WERI-Rb-1 (cell line): ENCODE measurements around the gene GNAZ.

Experiments
- DNase-seq: peaks from one replicate; pipeline ENCODE4 v3.0.0-alpha.2; 2020
- H3K27ac ChIP-seq: fragments of 250-450 bp; sonication (Bioruptor Pico); 2 replicates; pipeline ENCODE4 v1.5.1; 2020; ENCODE audit warnings: mild to moderate bottlenecking, moderate library complexity
- H3K27me3 ChIP-seq: fragments of 250-450 bp; sonication (Bioruptor Pico); 2 replicates; pipeline ENCODE4 v1.5.1; 2021; ENCODE audit warnings: mild to moderate bottlenecking, low read depth, moderate library complexity; ENCODE audit not compliant: insufficient read depth, severe bottlenecking
- H3K36me3 ChIP-seq: fragments of 250-450 bp; sonication (Bioruptor Pico); 2 replicates; pipeline ENCODE4 v1.5.1; 2020; ENCODE audit warnings: mild to moderate bottlenecking, moderate library complexity
- H3K4me3 ChIP-seq: 2 replicates; pipeline ENCODE4 v1.5.1; 2011; ENCODE audit warnings: low read depth, mild to moderate bottlenecking, control low read depth, low read length
- H3K9me3 ChIP-seq: fragments of 250-450 bp; sonication (Bioruptor Pico); 2 replicates; pipeline ENCODE4 v1.5.1; 2021; ENCODE audit warnings: mild to moderate bottlenecking, moderate library complexity; ENCODE audit not compliant: severe bottlenecking
- CTCF ChIP-seq: IDR thresholded peaks from 2 replicates; pipeline ENCODE4 v1.5.1; 2011; ENCODE audit warnings: low read depth, mild to moderate bottlenecking, control low read depth, inconsistent platforms, low read length

The GNAZ gene

GRCh38 chr22:23149743-23150238, 79.5 kb downstream of the GNAZ start:
- TF ChIP-seq CTCF: no peak
- H3K36me3 ChIP-seq: no peaks in the 10 kb centered on the region
- H3K27ac ChIP-seq: no peak overlapping the region
- no peak overlapping the region for H3K4me3 ChIP-seq
- H3K9me3 ChIP-seq: no peaks in the 10 kb centered on the region
- peak; percentile 44 for DNase-seq
- H3K27me3 ChIP-seq: no peaks in the 10 kb centered on the region

GRCh38 chr22:23150762-23151161, 80.4 kb downstream of the GNAZ start:
- TF ChIP-seq CTCF: no peak
- DNase-seq: no peak
- Histone ChIP-seq H3K27ac (no peak overlapping the region), H3K4me3 (no peak overlapping the region), H3K36me3 (no peaks in the 10 kb centered on the region), H3K9me3 (no peaks in the 10 kb centered on the region), H3K27me3 (no peaks in the 10 kb centered on the region)

- no peak for DNase-seq
- no peaks in the 10 kb centered on the region for H3K27me3 ChIP-seq
- H3K9me3 ChIP-seq: no peaks in the 10 kb centered on the region
- TF ChIP-seq CTCF: no peak
- no peak overlapping the region for H3K4me3 ChIP-seq
- no peak overlapping the region for H3K27ac ChIP-seq
- H3K36me3 ChIP-seq: no peaks in the 10 kb centered on the region
These were observed 81.5 kb downstream of the GNAZ start for GRCh38 chr22:23151827-23152226.

- no peak for TF ChIP-seq CTCF
- no peak overlapping the region for H3K4me3 ChIP-seq
- H3K27ac ChIP-seq: no peak overlapping the region
- no peak for DNase-seq
- no peaks in the 10 kb centered on the region for H3K36me3 ChIP-seq
- no peaks in the 10 kb centered on the region for H3K27me3 ChIP-seq
- no peaks in the 10 kb centered on the region for H3K9me3 ChIP-seq
These were observed 82.2 kb downstream of the GNAZ start for GRCh38 chr22:23152238-23153114.

- no peak overlapping the region for H3K4me3 ChIP-seq
- H3K9me3 ChIP-seq: no peaks in the 10 kb centered on the region
- no peak for DNase-seq
- H3K27ac ChIP-seq: no peak overlapping the region
- H3K36me3 ChIP-seq: no peaks in the 10 kb centered on the region
- TF ChIP-seq CTCF: no peak
- H3K27me3 ChIP-seq: no peaks in the 10 kb centered on the region
These were observed 83.7 kb downstream of the GNAZ start for GRCh38 chr22:23153994-23154393.
